HG03280 (cell line): ENCODE data around the gene TNFRSF1B.

ENCODE experiments used
- ATAC-seq: cut with Tn5 transposase; IDR thresholded peaks from one replicate; pipeline ENCODE4 v1.9.1; 2021; ENCODE audit warnings: mild to moderate bottlenecking, moderate library complexity; ENCODE audit not compliant: unreplicated experiment

TNFRSF1B gene

DNA sequence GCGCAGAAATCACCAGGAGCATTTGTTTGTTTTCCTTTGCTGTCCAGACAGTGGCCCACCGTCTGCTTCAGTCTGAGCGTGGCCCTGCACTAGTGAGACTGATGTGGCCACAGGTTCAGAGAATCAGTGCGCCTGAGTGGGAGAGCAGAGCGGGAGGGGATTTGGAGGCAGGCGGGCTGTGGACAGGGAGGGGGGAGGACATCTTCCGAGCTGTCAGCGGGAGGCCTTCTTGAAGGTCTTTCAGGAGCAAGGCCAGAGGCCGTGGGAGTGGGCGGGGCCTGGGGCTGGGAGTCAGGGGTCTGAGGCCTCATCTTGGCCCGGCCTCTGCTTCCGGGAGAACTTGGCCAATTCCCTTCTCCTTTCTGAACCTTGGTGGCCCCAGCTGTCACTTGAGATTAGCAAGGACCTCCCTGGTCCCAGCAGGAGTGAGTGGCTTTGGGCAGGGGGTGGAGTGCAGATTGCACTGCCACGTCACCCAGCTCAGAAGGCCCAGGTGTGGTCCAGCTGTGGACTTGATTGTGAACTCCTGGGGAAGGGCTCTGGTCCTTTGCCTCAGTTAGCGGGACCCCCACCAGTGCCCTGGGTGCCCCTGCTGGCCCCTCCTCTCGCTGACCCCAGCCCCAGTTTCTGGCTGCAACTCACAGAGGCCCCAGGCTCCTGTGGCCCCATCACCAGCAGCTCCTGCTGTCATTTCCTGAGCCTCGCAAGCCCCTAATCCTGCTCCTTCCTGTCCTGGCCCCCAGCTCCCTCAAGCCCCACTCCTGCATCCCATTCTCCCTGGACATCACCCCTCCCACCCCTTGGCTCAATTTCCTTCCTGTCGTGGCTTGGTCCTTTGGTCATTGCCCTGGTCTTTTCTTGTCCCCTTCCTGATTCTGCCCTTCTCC, 8.4 kb downstream of the TNFRSF1B start:
- no peak for ATAC-seq

DNA sequence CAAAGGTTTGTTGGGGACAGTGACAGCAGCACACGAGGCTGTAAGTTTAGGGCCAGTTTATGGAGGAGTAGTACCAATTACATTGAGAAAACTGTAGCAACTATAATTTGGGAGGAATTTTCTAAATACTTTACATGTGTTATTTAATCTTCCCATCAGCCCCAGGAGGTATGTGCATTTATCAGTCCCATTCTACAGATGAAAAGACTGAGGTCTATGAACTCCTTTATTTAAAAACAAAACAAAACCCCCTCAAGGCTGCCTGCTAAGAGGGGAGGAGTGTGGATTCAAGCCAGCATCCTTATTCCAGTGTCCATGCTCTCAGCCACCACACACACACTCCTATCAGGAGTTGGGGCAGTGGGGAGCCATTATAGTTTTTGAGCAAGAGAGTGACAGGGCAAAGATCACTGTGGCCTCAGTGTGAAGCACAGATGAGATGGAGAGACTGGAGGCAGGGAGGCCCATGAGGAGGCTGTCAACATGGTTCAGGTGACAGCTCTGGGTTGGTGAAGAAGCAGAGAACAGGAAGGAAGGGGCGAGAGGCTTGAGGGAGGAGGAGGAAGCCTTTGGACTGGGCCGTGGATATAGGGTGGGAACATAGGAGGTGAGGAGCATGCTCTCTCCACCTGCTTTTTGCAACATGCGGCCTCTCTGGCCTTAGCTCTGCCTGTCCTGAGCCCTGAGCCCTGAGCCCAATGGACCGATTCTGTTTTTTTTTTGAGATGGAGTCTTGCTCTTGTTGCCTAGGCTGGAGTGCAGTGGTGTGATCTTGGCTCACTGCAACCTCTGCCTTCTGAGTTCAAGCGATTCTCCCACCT, 9.7 kb downstream of the TNFRSF1B start:
- no peak for ATAC-seq

DNA sequence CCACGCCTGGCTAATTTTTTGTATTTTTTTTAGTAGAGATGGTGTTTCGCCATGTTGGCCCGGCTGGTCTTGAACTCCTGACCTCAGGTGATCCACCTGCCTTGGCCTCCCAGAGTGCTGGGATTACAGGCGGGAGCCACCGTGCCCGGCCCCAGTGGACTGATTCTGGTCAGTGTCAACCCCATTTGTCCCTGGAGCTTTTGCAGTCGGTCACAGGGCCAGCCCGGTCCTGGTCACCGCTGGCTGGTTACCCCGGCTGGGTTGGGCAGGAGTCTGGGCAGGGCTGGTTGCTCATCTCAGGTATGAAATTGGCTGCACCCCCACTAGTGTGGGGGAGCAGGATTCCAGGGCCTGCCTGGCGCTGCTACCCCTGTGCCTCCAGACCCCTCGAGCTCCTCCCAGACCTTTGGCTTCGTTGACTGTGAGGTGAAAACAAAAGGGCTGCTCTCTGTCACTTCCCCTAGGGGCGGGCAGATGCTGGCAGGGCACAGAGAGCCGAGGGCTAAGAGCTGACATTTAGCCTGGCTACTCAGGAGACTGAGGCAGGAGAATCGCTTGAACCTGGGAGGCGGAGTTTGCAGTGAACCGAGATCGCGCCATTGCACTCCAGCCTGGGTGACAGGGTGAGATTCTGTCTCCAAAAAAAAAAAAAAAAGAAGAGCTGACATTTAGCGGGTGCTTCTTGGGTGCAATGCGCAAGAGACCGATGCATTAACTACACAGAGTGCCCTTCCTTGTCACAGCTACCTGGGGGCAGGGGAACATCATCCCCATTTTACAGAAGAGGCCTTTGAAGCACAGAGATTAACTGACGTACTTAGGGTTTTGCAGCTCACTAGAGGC, 10.6 kb downstream of the TNFRSF1B start:
- no peak for ATAC-seq

DNA sequence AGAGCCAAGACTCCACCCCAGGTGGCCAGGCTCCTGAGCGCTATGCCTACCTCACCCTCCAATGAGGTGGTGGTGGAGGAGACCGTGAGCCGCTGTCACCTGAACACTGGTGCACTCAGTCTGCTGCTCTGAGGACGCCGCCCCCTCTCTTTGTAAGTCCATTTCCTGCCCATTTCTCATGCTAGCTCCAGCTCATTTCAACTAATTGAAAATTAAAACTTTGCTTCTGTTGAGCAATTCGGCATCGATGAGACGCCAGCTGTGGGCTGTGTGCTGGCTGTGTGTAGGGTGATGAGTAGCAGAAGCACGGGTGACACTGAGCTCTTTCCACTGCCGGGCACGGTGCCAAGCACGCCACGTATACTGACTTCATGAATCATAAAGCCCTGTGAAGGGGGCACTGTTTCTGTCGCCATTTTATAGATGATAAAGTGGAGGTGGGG, 11.2 kb downstream of the TNFRSF1B start:
- no peak for ATAC-seq

DNA sequence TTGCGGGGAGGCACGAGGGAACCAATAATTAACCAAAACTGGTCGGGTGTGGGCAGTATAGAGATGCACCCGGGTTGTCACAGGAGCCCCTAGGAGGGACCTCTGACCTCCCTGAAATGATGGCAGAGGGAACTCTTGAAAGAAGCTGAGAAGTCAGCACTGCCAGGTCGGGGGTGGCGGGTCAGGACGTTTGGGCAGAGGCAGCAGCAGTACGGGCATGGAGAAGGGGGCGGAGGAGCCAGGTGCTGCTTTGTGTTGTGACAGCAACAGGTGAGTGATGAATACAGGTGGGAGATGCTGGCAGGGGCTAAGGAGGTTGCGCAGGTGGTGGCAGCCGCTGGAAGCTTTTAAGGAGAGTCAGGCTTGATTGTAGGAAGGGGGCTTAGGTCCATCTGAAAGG, 11.7 kb downstream of the TNFRSF1B start:
- ATAC-seq = no peak

DNA sequence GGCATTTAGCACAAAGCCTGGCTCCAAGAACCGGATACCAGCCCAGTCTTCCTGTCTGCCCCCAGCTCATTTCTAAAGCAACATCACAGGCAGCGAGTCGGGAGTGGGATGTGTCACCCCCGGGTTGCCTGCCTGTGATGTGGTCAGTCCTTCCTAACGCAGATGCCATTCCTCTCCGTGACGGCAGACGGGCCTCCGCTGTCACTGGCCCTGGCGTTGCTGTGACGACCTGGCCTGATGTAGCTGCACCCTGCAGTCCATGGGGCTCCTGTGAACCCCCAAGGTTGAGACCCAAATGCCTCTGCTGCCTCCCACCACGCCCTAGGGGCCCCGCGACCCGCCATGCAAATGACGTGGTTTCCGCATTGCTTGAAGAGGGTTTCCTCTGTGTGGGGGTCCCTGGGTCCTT, 12.3 kb downstream of the TNFRSF1B start:
- ATAC-seq = no peak

DNA sequence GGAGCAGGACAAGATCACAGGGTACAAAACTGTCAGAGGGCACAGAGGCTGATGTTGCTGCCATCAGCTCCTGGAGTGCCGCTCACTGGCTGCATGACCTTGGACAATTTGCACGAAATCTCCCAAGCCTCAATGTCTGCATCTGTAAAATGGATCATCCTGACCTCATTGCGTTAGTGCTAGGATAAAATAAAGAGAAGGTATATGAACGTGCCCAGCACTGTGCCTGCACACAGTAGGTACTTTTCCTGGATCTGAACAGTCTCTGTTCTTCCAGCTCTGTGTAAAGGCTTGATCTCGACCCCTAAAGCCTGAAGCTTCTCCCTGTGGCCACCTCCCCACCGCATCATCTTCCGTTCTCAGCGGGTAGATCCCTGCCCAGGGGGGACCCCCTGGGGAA, 12.9 kb downstream of the TNFRSF1B start:
- no peak for ATAC-seq

DNA sequence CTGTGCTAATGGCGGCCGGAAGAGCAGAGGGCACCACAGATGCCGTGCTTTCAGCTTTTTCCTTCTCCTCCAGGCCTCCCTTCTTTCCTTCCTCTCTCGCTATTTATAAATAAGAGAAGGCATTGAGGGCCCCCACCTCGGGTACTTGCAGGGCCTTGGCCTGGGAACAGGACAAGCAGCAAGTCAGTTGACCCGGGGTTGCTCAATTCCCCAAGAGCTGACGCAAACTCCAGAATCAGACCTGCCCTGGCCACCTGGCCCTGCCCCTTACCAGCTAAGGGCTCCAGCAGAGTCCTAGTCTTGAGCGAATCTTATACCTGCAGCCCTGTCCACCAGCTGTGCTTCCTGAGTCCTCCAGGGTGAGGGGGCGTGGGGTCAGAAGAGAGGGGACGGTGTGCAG, 13.5 kb downstream of the TNFRSF1B start:
- no peak for ATAC-seq

DNA sequence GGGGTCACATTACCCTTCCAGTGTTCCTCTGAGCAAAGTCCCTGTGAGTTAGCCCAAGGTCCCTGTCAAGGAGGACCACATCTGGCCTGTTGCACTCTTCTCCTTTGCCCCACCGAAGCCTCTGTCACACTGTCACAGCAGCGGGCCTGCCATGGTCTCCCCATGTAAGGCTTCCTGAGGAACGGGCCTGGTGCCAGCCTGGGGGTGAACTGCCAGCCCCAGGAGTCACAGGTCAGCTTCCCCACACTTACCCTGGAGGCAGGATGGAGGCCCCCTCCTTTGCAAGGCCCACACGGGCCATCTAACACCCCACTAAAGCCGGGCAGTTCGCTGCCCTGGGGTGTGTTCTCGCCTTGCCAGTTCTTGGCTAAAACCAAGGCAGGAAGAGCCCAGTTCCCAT, 14.1 kb downstream of the TNFRSF1B start:
- ATAC-seq = no peak

DNA sequence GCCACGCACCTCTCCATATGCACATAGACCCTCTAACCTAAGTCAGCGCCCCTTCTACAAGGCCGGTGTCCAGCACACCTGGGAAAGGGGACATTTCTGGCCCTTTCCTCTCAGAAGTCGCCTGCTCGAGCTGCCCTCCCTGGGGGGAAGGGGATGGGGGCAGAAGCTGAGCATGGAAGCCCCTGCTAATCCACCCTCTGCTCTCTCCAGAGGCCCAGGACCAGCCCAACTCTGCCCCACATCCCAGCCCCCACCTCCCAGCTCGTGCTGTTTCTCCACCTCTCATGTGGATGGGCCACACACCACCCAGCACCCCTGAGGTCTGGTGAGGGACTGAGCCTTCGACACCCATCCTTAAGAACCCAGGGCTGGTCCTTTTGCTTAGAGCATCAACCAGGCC, 14.8 kb downstream of the TNFRSF1B start:
- no peak for ATAC-seq

DNA sequence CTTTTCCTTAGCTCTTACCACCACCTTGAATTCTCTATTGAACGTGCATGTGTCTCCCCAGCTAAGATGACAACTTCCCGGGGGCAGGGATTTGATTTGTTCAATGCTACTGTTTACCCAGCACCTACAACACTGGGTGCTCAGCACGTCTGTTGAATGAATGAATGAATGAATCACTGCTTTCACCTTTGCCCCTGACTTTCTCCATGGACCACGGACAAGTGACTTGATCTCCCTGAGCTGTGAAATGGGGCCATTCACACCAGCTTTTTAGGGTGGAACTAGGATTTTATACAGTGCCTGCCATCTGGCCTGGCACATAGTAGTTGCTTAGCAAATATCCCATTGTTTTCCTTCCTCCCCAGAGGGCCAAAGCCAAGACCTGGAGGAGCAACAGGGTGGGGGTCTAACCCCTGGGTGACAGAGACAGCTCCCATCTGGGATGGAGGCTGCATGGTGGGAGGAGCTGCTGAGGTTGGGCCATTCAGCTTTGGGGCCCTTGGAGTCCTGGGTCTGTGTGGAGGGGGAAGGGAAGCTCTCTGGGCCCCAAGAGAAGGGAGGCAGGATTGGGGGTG, 15.7 kb downstream of the TNFRSF1B start:
- ATAC-seq = no peak

DNA sequence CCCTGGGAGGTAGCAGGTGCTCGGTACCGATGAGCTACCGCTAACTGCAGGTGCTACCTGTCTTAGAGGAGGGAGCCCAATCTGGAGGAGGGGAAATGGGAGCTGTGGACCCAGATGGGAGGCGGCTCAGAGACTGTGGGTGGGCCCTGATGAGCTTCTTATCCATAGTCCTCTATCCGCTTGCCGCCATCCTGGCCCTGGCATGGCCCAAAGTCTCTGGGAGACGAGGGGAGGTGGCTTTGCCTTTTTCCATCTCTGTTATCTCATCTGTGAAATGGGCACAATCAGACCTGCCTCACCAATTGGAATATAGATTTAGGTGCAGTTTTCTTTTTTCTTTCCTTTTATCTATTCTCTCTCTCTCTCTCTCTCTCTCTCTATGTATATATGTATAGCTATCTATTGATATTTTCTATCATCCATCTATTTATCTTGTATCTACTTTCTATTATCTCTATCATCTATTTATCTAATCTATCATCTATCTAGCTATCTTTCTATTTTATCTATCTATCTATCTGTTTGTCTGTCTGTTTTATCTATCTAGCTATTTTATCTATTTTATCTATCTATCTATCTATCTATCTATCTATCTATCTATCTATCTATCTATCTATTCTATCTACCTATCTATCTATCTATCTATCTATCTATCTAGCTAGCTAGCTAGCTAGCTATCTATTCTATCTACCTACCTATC, 16.5 kb downstream of the TNFRSF1B start:
- no peak for ATAC-seq

DNA sequence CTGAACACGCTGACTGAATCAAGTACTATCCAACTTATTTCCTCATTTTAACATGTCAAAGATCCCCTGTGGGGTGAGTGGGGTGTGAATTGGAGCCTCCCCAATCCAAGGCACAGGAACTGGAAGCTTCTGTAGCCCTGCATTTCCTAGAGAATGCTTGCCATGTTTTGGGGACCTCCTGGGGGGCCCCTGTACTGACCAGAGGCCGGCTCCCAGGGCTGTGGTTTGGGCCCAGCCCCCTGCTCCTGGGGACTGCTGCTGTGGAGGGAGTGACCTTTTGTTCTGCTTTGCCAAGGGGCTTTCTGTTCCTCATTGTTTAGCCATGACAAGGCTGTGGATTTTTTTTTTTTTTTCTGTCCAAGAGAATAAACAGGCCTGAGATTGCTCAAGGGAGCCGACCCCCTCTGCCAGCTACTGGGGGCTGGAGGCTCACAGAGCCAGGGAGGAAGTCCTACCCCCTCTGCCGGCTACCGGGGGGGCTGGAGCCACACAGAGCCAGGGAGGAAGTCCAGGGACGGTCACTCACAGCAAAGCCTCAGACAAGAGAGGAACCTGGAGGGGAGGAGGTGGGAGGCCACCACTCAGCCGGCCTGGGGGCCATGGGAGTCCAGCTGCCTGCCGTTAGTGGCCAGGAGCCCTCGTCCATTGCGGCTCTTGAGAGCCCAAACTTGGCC, 17.4 kb downstream of the TNFRSF1B start:
- no peak for ATAC-seq

DNA sequence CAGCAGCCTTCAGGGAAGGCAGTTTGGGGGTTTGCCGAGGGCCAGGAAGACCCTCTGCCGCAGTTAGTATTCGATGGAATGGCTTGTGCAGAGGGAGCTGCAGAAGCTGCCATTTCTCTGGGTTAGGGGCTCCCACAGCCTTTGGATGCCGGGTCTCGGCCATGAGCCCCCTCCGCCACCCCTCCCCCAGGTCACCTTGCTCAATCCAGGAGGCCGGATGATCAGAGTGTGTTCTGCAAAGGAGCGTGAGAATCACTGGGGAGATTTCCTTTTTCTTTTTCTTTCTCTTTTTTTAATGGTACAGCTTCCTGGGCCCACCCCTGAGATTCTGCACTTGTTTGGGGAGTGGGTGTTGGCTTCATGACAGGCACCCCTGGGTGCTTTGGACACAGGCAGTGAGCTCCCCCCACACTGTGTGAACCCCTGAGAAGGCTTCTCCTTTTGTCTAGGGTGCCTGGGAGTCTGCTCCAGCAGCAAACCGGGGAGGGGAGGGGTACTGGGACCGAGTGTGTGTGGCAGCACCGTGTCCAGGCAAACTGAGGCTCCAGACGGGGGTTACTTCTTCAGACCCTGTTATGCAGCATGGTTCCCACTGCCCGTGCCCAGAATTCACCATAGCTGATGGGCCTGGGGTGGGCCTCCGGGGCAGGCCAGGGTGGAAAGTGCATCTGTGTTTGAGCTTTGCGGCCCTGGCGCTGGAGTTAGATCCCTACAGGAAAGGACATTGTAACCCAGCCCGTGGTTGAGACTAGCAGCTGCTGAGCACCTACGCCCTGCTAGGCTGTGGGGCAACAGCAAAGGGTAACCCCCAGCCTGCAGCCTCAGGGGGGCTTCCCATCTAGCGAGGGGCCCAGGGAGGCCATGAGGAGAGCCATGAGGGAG, 18.5 kb downstream of the TNFRSF1B start:
- ATAC-seq = no peak

DNA sequence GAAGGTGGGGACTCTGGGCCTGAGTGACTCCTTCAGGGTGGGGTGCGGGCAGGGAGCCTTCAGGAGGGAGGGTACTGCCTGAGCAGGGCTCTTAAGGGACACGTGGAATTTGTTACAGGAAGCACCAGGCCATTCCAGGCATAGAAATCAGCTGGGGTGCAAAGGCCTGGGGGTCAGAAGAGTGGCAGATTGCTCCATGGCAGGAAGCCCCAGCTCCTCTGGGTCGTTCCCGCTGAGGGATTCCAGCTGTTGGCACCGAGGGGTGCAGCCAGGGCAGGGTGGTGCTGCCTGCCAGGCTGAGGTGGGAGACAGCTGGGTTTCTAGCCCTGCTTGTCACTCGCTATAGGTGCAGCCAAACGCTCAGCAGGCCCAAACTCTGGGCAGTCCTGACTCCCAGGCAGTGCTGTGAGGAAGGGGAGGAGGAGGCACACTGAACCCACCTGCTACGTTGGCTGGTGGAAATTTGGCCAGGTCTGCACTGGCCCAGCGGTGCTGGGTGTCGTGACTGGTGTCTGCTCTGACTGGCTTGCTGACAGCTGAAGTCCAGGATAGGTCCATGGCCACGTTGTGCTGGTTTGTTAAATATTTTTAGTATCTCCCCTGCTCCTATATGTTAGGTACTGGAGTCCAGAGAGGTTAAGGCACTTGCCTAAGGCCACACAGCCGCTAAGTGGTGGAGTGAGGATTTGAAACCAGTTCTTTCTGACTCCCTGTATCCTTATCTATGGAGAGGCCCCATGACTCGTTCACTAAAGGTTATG, 19.3 kb downstream of the TNFRSF1B start:
- no peak for ATAC-seq

DNA sequence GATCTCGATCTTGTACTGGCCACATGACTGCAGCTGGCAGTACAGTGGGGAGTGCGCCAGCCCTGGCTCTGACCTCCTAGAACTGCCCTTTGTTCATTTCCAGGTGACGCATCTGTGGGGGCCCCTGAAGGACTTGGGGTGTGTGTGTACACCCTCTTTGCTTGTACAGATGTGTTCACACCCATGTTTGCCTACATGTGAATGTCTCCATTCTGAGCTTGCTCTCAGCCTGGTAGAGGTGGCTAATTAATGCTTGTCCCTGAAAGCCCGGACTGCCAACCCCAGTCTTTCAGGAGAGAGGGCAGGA, 19.8 kb downstream of the TNFRSF1B start:
- no peak for ATAC-seq

DNA sequence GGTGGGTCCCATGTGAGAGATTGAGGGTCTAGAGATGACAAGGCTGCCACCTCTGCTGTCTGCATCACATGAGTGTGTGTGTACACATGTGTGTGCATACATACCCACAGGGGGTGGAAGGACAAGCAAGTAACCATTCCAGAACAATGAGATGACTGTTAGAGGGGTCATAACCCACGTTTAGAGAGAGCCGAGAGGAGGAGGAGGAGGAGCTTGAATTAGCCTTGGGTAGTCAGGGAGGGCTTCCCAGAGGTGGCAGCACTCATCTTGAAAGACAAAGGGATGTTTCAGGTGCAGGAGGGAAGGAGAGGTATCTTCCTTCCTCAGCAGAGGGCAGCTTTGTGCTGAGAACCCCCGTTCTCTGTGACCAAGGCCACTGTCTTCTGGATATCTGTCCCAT, 21.3 kb downstream of the TNFRSF1B start:
- ATAC-seq = no peak

DNA sequence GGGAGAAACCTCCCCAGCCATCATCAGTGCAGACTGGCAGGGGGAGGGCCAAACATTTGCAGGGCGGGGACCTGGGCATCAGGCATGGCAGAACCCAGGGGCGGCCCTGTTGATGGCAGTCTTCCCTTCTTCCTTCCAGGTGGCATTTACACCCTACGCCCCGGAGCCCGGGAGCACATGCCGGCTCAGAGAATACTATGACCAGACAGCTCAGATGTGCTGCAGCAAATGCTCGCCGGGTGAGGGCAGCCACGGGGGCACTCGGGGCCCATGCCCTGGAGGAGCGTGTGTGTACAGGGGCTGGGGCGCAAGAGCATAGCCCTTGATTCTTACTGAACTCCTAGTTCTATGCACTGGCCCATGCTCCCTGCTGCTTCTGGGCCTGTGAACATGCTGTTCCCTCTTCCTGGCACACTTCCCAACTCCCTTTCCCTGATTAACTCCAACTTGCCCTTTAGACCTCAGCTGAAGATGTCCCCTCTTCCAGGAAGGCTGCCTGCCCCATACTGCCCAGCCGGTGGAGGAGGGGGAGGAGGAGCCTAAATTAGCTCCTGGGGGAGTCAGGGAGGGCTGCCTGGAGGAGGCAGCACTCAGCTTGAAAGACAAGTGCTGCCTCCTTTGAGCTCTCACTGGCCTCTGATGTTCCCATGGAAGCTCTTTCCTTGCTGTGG, 22.0 kb downstream of the TNFRSF1B start:
- no peak for ATAC-seq
